ENCODE measurements around the gene C19orf67. TPM values are rescaled to one million over a fixed set of nuclear protein-coding genes. Genes with fewer than 3 reads are reported as not detected.
A peak's percentile ranks its signal among the peaks of the same experiment; 100 is the strongest.

C19orf67 gene
- polyA plus RNA-seq, 1 donor (not counting 4 experiments of a cell fraction or from before 2014, with no cell fraction given), result not detected

DNA sequence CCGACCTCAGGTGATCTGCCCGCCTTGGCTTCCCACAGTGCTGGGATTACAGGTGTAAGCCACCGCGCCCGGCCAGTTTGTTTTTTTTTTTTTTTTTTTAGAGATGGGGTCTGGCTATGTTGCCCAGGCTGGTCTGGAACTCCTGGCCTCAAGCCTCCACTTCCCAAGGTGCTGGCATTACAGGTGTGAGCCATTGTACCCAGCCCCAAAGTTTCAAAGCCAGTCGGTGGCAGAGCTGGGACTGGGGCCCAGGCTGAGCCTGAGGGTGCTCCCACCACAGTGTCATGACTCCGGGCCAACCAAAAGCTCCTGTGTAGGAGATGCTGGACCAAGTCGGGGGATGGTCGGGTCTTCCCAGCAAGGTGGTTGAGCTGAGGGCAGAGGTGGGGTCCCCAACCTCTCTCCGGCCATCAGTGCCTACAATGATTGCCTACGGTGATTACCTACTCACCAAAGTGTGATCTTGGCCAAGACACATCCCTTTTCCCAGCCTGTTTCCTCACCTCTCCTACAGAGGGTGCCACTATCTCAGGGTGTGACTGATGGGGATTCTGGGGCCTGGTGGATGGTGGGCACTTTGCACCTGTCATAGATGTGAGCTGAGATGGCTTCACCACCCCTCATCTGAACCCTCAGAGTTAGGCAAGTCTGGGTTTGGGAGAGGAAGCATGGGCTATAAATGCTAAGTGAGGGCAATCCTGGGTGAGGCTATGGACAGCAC, 10.8 kb upstream of the C19orf67 start:
- no peaks in the 10 kb centered on the region for H3K79me2 ChIP-seq (ENCODE audit: control insufficient read depth, insufficient read depth, low read length)
- FAIRE-seq (no peak), DNase-seq (ENCODE audit: low read depth, low spot score) (no peak)
- H3K27ac ChIP-seq (ENCODE audit: control insufficient read depth, insufficient read depth, low read length), result no peak overlapping the region
- peaks cover 5% of the 10 kb centered on the region for H3K9me3 ChIP-seq (ENCODE audit: control insufficient read depth, low read depth, low read length)
- H3K36me3 ChIP-seq (ENCODE audit: control insufficient read depth in 2 of 2, extremely low read depth in 1 of 2, insufficient read depth in 2 of 2, low read length in 2 of 2), result peaks cover 10 to 18% of the 10 kb centered on the region in 2 experiments
- no peaks in the 10 kb centered on the region for H4K20me1 ChIP-seq (ENCODE audit: control insufficient read depth, extremely low read depth, insufficient read depth, low read length)
- dilution Hi-C loops (cut with MboI; ENCODE audit: extremely low pct_ligation_motif_present, low sequenced_read_pairs), result no loop called here
- no peak overlapping the region for H3K9ac ChIP-seq (ENCODE audit: control insufficient read depth, extremely low read depth, insufficient read depth, low read length)
- no peaks in the 10 kb centered on the region for H3K4me1 ChIP-seq (ENCODE audit: control insufficient read depth, extremely low read depth, insufficient read depth, low read length)
- H3K27me3 ChIP-seq (ENCODE audit: control insufficient read depth, extremely low read depth, insufficient read depth, low read length), result no peaks in the 10 kb centered on the region
- no peak overlapping the region for H2AFZ ChIP-seq (ENCODE audit: control insufficient read depth, low read length)
- TF ChIP-seq, protein P1, sequence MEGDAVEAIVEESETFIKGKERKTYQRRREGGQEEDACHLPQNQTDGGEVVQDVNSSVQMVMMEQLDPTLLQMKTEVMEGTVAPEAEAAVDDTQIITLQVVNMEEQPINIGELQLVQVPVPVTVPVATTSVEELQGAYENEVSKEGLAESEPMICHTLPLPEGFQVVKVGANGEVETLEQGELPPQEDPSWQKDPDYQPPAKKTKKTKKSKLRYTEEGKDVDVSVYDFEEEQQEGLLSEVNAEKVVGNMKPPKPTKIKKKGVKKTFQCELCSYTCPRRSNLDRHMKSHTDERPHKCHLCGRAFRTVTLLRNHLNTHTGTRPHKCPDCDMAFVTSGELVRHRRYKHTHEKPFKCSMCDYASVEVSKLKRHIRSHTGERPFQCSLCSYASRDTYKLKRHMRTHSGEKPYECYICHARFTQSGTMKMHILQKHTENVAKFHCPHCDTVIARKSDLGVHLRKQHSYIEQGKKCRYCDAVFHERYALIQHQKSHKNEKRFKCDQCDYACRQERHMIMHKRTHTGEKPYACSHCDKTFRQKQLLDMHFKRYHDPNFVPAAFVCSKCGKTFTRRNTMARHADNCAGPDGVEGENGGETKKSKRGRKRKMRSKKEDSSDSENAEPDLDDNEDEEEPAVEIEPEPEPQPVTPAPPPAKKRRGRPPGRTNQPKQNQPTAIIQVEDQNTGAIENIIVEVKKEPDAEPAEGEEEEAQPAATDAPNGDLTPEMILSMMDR (optimal IDR thresholded peaks at IDR 0.05 in 1 of 3, IDR thresholded peaks at IDR 0.05 in 1 of 3, conservative IDR thresholded peaks at IDR 0.05 in 1 of 3; ENCODE audit: extremely low read depth in 1 of 3, insufficient read depth in 2 of 3, low read length in 3 of 3), result peak in 1 of 3 experiments; percentile 35
- TF ChIP-seq EZH2 (IDR thresholded peaks at IDR 0.05; ENCODE audit: low read length), result no peak
- no peak overlapping the region for H3K4me3 ChIP-seq (ENCODE audit: control insufficient read depth in 2 of 3, extremely low read depth in 1 of 3, insufficient read depth in 2 of 3, low read depth in 1 of 3, low read length in 3 of 3)
- H3K9me1 ChIP-seq (ENCODE audit: control insufficient read depth, extremely low read depth, insufficient read depth, low read length), result no peaks in the 10 kb centered on the region
- H3K4me2 ChIP-seq (ENCODE audit: control insufficient read depth, extremely low read depth, insufficient read depth, low read depth, low read length), result no peak overlapping the region

DNA sequence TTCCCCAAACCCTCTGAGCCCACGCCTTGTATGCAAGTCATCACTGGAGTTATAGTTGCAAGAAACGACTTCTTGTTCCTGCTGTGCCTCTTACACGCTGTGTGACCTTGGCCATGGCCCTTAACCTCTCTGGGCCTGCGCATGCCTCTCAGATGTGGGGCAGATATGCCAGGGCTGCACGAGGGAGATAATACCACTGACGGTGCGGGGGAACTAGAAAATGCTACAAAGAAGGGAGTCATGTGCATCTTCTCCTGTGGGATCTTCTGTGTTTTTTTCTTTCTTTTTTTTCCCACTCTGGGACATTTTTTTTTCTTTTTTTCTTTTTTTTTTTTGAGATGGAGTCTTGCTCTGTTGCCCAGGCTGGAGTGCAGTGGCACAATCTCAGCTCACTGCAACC, 9.3 kb upstream of the C19orf67 start:
- Histone ChIP-seq H4K20me1 (ENCODE audit: control insufficient read depth, extremely low read depth, insufficient read depth, low read length) (no peaks in the 10 kb centered on the region), H3K9me1 (ENCODE audit: control insufficient read depth, extremely low read depth, insufficient read depth, low read length) (no peaks in the 10 kb centered on the region), H3K4me3 (ENCODE audit: control insufficient read depth in 2 of 3, extremely low read depth in 1 of 3, insufficient read depth in 2 of 3, low read depth in 1 of 3, low read length in 3 of 3) (no peak overlapping the region), H3K27ac (ENCODE audit: control insufficient read depth, insufficient read depth, low read length) (no peak overlapping the region), H3K79me2 (ENCODE audit: control insufficient read depth, insufficient read depth, low read length) (no peaks in the 10 kb centered on the region), H3K4me2 (ENCODE audit: control insufficient read depth, extremely low read depth, insufficient read depth, low read depth, low read length) (no peak overlapping the region), H2AFZ (ENCODE audit: control insufficient read depth, low read length) (no peak overlapping the region), H3K9ac (ENCODE audit: control insufficient read depth, extremely low read depth, insufficient read depth, low read length) (no peak overlapping the region), H3K36me3 (ENCODE audit: control insufficient read depth in 2 of 2, extremely low read depth in 1 of 2, insufficient read depth in 2 of 2, low read length in 2 of 2) (peaks cover 10 to 13% of the 10 kb centered on the region in 2 experiments), H3K4me1 (ENCODE audit: control insufficient read depth, extremely low read depth, insufficient read depth, low read length) (no peaks in the 10 kb centered on the region), H3K9me3 (ENCODE audit: control insufficient read depth, low read depth, low read length) (peaks cover 5% of the 10 kb centered on the region), H3K27me3 (ENCODE audit: control insufficient read depth, extremely low read depth, insufficient read depth, low read length) (no peaks in the 10 kb centered on the region)
- DNase-seq (ENCODE audit: low read depth, low spot score), result no peak
- TF ChIP-seq, protein P1 (optimal IDR thresholded peaks at IDR 0.05 in 1 of 3, IDR thresholded peaks at IDR 0.05 in 1 of 3, conservative IDR thresholded peaks at IDR 0.05 in 1 of 3; ENCODE audit: extremely low read depth in 1 of 3, insufficient read depth in 2 of 3, low read length in 3 of 3), result no peak
- TF ChIP-seq EZH2 (IDR thresholded peaks at IDR 0.05; ENCODE audit: low read length), result no peak
- no peak for FAIRE-seq
- dilution Hi-C loops (cut with MboI; ENCODE audit: extremely low pct_ligation_motif_present, low sequenced_read_pairs), result no loop called here

All from keratinocyte (primary cell).